ENCODE results near the gene CNTN1. TPM values are rescaled to one million over a fixed set of nuclear protein-coding genes. Genes with fewer than 3 reads are reported as not detected.
"Not testable (repeated sequence)": the region's sequence is repeated elsewhere in the genome, so short reads cannot be mapped to it uniquely, and the experiment has no call there.

The CNTN1 gene
- total RNA-seq, 1 donor from 2014 or later, result not detected

DNA sequence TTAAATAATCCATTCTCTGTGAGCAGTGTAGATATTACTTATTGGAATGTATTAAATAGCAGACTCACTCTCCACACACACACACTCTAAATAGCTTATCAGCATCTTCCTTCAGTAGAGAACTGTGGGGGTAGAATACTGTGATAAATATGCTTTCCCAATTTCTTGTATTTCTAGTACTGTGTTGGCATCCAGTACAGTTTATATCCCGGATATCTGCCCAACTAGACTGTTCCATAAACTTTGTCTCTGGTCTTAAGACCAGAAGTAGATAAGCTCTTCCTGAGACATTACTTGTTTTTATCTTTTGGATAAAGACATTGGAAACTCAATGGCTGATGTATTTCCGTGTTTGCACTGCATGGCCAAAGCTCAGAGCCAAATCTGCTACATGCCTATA, 359.7 kb downstream of the CNTN1 start:
- no peaks in the 10 kb centered on the region for H3K36me3 Mint-ChIP-seq (ENCODE audit: low read depth)
- H3K4me1 Mint-ChIP-seq, result no peaks in the 10 kb centered on the region
- intact Hi-C loops (cut with micrococcal nuclease), result no loop called here
- H3K9me3 Mint-ChIP-seq, result no peaks in the 10 kb centered on the region
- H3K27me3 Mint-ChIP-seq, result no peaks in the 10 kb centered on the region
- H3K4me3 Mint-ChIP-seq, result no peak overlapping the region
- H3K27ac Mint-ChIP-seq, result no peak overlapping the region
- DNase-seq, result no peak

DNA sequence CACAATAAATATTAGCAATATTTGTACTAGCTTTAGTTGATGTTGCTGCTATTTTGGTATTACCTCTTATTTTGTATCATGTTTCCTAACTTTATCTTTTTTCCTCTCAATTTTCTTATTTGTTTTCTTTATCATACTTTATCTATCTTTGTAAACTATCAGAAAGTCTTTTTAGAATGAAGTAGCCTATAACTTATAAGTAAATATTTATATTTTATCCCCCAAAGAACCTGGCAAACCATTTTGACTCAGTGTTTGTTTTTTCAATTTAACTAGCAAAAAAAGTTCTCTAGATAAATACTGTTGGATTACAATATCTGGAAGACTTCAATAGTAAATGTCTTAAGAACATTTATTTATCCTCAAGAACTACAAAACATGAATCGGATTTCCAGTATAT, 360.2 kb downstream of the CNTN1 start:
- no peaks in the 10 kb centered on the region for H3K27me3 Mint-ChIP-seq
- DNase-seq, result no peak
- no peaks in the 10 kb centered on the region for H3K4me1 Mint-ChIP-seq
- H3K27ac Mint-ChIP-seq, result no peak overlapping the region
- intact Hi-C loops (cut with micrococcal nuclease), result no loop called here
- no peak overlapping the region for H3K4me3 Mint-ChIP-seq
- no peaks in the 10 kb centered on the region for H3K36me3 Mint-ChIP-seq (ENCODE audit: low read depth)
- H3K9me3 Mint-ChIP-seq, result no peaks in the 10 kb centered on the region

DNA sequence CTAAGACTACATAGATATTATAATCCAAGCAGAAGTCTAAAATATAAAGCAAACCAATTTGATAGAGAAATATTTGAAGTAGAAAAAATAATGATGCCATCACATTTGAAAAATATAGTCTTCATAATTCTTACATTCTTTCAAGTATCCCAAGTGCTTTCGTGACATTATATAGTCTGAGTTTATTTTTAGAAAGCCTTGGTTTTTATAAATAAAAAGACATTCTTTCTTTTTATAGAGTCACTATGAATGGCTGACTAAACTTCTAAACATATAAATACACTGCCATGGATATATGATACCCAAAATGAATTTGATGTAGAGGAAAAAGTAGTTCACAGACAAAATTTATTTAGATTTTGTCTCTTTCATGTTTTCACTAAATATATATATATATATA, 360.8 kb downstream of the CNTN1 start:
- Mint-ChIP-seq H3K27ac (no peak overlapping the region), H3K9me3 (no peaks in the 10 kb centered on the region), H3K4me1 (no peaks in the 10 kb centered on the region), H3K27me3 (no peaks in the 10 kb centered on the region), H3K36me3 (ENCODE audit: low read depth) (no peaks in the 10 kb centered on the region), H3K4me3 (no peak overlapping the region)
- intact Hi-C loops (cut with micrococcal nuclease), result no loop called here
- DNase-seq, result no peak

DNA sequence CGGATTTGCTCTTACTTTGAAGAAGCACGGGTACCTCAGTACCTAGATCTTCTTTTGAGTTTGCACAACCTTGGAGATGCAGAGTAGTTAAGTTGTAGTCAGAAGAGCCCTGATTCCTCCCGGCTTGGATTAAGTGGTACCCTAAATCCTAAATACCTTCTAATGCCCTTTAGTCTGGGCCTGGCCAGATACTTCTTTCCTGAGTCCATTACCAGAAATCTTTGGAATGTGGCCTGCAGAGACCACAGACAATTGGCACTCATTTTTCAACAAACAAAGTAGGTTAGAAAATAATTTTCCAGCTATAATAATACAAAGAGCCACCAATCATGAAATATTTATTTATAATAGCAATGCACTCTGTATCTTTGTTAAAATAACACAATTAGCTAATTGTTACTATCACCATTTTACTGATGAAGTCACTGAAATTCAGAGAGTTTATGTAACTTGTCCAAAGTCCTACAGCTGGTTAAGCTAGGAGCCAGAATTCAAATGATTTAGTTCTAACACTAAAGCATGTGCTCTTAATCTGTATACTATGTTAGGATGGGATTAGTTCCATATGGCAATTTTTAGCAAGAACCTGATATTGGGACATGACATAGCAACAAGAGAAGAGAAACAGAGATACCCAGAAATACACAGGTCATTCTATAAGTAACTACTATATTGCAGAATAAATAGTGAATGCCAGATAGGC, 363.8 kb downstream of the CNTN1 start:
- H3K27ac Mint-ChIP-seq, result no peak overlapping the region
- intact Hi-C loops (cut with micrococcal nuclease), result no loop called here
- H3K4me1 Mint-ChIP-seq, result no peaks in the 10 kb centered on the region
- no peak for DNase-seq
- no peak overlapping the region for H3K4me3 Mint-ChIP-seq
- no peaks in the 10 kb centered on the region for H3K27me3 Mint-ChIP-seq
- H3K36me3 Mint-ChIP-seq (ENCODE audit: low read depth), result no peaks in the 10 kb centered on the region
- H3K9me3 Mint-ChIP-seq, result no peaks in the 10 kb centered on the region

DNA sequence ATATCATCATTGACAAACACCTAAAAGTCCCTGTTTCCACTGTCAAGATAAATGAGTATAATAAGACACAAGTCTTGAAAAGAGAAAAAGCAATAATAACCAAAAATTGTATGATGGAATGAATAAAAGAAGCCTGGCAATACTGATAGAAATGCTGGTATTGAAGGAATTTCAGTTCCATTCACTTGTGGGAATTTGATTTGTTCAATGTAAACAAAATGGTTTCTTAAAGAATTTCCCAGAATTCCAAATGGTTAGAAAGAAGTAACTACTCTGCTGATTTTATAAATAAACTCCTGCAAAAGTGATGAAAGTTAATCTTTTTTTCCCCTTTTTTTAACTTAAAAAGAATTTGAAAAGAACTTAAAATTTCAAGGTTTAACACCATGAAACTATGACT, 366.0 kb downstream of the CNTN1 start:
- DNase-seq, result no peak
- no peak overlapping the region for H3K27ac Mint-ChIP-seq

DNA sequence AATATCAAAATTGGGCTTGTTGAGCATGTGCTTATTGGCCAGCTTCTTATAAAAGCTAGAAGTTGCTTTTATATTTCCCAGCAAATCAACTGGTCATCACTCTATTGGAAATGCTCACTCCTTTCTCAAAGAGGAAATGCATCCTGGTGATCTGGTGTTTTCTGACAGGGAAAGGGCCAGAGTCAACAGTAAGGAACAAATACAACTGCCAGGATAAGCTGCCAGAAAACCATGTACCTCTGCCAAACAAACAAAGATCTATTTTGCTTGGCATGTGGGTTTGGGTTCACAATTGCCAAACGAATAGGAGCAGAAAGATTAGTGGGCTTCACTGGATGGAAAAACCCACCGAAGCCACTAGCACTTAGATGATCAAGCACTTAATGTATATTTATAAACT, 369.0 kb downstream of the CNTN1 start:
- Mint-ChIP-seq H3K36me3 (ENCODE audit: low read depth) (no peaks in the 10 kb centered on the region), H3K4me3 (no peak overlapping the region), H3K27me3 (no peaks in the 10 kb centered on the region), H3K9me3 (no peaks in the 10 kb centered on the region), H3K27ac (no peak overlapping the region), H3K4me1 (no peaks in the 10 kb centered on the region)
- intact Hi-C loops (cut with micrococcal nuclease), result no loop called here
- DNase-seq, result no peak

More for the DNA sequence above, 366.0 kb downstream of the CNTN1 start:
- Mint-ChIP-seq H3K4me1 (no peaks in the 10 kb centered on the region), H3K9me3 (no peaks in the 10 kb centered on the region), H3K36me3 (ENCODE audit: low read depth) (no peaks in the 10 kb centered on the region), H3K4me3 (no peak overlapping the region), H3K27me3 (no peaks in the 10 kb centered on the region)
- intact Hi-C loops (cut with micrococcal nuclease), result no loop called here

DNA sequence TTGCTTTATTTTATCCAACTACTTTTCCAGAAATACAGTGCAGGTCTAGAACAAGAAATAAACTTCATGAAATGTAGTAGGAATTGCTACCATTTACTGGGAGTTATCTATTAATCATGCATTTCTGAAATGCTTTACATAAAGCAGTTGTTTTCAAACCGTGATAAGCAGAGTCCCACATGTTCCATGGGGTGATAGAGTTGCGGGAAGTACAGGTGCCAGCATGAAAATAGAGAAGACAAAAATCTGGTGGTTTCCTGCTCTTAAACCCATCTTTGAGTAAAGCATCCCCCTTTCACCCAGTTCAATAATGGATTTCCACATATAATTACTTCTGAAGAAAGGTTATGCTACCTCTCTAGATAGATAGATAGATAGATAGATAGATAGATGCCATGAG, 372.2 kb downstream of the CNTN1 start:
- Mint-ChIP-seq H3K27me3 (no peaks in the 10 kb centered on the region), H3K9me3 (no peaks in the 10 kb centered on the region), H3K4me1 (no peaks in the 10 kb centered on the region), H3K27ac (no peak overlapping the region), H3K36me3 (ENCODE audit: low read depth) (no peaks in the 10 kb centered on the region), H3K4me3 (no peak overlapping the region)
- DNase-seq, result no peak
- intact Hi-C loops (cut with micrococcal nuclease), result no loop called here

DNA sequence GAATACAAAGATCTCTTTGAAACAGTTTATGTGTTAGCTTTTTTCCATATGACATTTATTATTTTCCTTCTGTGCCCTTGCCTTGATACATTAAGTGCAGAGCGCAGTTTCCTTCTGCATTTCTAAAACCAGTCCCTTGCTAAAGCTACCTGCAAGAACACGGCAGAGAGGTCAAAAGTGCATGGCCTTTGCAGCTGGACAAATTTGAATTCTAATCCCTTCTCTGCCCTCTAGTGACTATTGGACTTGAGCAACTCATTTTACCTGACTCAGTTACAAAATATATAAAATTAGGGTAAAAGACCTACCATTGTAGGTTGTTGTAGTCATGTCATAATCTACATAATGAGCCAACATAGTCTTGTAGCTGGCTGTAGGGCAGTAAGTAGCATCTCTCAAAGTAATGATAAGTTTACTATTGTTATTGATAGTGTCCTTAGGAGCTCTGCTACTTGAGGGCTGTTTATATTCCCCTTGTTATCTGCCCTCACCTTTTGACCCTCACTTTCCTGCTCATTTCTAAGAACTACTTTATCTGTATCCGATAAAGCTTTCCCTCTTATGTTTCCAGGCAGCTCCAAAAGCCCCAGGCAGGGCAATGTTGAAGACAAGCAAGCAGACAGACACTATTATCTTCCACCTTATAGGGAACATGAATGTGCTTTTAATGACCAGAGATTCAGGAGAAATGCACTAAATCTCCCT, 375.9 kb downstream of the CNTN1 start:
- intact Hi-C loops (cut with micrococcal nuclease), result no loop called here

DNA sequence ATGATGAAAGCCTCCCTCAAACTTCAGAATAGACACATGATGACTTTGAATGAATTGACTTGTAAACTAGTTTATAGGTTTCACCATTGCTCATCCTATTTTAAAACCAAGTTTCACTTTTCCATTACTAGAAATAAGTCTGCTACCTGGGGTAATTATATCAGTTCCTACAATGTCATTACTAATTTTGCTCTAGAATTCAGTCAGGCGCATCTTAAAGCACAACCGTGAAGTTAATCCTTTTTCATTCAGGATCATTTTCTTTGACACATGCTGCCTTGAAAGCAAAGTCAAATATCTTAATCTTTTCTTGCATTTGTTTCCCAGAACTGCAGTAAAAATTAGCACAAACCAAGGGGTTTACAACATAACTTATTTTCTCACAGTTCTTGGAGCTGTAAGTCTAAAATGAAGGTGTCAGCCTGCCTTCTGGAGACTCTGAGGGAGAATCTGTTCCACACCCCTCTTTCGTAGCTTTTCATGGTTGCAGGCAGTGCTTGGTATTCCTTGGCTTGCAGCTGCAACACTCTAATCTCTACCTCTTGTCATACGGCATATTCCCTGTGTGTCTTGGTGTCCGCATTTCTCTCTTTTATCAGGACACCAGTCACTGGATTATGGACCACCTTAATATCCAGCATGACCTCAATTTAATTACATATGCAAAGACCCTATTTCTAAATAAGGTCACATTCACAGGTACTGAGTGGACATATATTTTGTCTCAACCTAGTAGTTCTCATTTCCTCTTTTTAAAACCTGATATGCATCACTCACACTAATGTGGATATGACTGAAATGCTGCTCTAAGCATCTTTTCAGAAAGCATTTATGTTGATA, 381.6 kb downstream of the CNTN1 start:
- intact Hi-C loops (cut with micrococcal nuclease), result no loop called here
- no peaks in the 10 kb centered on the region for H3K36me3 Mint-ChIP-seq (ENCODE audit: low read depth)
- no peak overlapping the region for H3K4me3 Mint-ChIP-seq
- no peaks in the 10 kb centered on the region for H3K9me3 Mint-ChIP-seq
- no peak for DNase-seq
- H3K4me1 Mint-ChIP-seq, result no peaks in the 10 kb centered on the region
- no peaks in the 10 kb centered on the region for H3K27me3 Mint-ChIP-seq
- H3K27ac Mint-ChIP-seq, result no peak overlapping the region

More for the DNA sequence above, 375.9 kb downstream of the CNTN1 start:
- Mint-ChIP-seq H3K4me3 (no peak overlapping the region), H3K36me3 (ENCODE audit: low read depth) (no peaks in the 10 kb centered on the region), H3K27ac (no peak overlapping the region), H3K9me3 (no peaks in the 10 kb centered on the region), H3K27me3 (no peaks in the 10 kb centered on the region), H3K4me1 (no peaks in the 10 kb centered on the region)
- DNase-seq, result no peak

DNA sequence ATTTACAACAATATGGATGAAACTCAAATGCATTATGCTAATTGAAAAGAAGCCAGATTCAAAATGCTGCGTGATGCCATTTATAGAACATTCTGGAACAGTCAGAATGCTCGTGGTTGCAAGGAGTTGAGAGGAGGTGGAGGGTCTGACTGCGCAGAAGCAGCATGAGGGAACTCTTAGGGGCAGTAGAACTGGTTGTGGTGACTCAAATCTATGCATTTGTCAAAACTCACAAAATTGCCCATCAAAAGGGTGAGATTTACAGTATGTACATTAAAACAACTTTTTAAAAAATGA, 382.2 kb downstream of the CNTN1 start:
- Mint-ChIP-seq H3K9me3 (no peaks in the 10 kb centered on the region), H3K27ac (no peak overlapping the region), H3K4me3 (no peak overlapping the region), H3K4me1 (no peaks in the 10 kb centered on the region), H3K27me3 (no peaks in the 10 kb centered on the region), H3K36me3 (ENCODE audit: low read depth) (no peaks in the 10 kb centered on the region)
- intact Hi-C loops (cut with micrococcal nuclease), result no loop called here
- DNase-seq, result no peak

DNA sequence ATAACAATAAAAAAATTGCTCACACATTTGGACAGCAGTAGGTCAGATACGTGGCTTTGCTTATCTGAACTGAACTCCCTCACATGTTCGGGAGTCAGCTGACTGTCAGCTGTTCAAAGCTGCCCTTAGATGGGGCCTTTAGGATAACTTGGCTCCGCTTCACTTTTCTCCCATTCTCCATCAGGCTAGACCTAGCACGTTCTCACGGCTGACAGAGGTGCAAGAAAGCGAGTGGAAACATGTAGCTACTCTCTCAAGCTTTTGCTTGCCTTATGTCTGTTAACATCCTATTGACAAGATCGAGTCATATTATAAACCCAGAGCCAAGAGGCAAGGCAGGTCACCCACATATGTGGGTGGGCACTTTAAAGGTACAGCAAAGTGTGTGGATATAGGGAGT, 383.9 kb downstream of the CNTN1 start:
- intact Hi-C loops (cut with micrococcal nuclease), result no loop called here
- DNase-seq, result no peak
- H3K36me3 Mint-ChIP-seq (ENCODE audit: low read depth), result no peaks in the 10 kb centered on the region
- no peaks in the 10 kb centered on the region for H3K27me3 Mint-ChIP-seq
- H3K9me3 Mint-ChIP-seq, result no peaks in the 10 kb centered on the region
- no peaks in the 10 kb centered on the region for H3K4me1 Mint-ChIP-seq
- no peak overlapping the region for H3K4me3 Mint-ChIP-seq
- H3K27ac Mint-ChIP-seq, result no peak overlapping the region

DNA sequence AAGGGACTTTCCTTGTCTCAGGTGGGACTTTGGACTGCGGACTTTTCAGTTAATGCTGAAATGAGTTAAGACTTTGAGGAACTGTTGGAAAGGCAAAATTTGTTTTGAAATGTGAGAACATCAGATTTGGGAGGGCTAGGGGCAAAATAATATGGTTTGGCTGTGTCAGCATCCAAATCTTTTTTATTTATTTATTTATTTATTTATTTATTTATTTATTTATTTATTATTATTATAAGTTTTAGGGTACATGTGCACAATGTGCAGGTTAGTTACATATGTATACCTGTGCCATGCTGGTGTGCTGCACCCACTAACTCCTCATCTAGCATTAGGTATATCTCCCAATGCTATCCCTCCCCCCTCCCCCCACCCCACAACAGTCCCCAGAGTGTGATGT, 389.0 kb downstream of the CNTN1 start:
- H3K27ac Mint-ChIP-seq; H3K36me3 Mint-ChIP-seq (ENCODE audit: low read depth); H3K27me3 Mint-ChIP-seq; intact Hi-C loops (cut with micrococcal nuclease); H3K4me1 Mint-ChIP-seq; H3K9me3 Mint-ChIP-seq; DNase-seq; H3K4me3 Mint-ChIP-seq: not testable (repeated sequence)

DNA sequence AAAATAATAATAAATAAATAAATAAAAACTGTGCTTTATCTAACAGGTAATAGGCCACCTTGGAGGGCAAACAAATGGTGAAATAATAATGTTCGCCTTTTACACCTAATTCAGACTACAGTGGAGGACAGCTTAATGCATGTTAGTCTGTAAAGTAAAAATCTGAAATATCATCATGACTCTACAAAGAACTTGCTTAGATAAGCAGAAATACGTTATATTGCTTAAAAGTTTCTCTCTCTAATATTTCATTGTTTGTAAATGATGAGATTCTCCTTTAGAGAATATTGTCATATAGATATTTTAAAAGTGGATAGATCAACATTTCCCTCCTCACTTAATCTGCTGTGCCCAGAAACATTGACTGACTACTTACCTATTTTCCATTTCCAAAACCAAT, 397.2 kb downstream of the CNTN1 start:
- no peak overlapping the region for H3K4me3 Mint-ChIP-seq
- no peaks in the 10 kb centered on the region for H3K27me3 Mint-ChIP-seq
- H3K36me3 Mint-ChIP-seq (ENCODE audit: low read depth), result no peaks in the 10 kb centered on the region
- no peaks in the 10 kb centered on the region for H3K9me3 Mint-ChIP-seq
- DNase-seq, result no peak
- H3K4me1 Mint-ChIP-seq, result no peaks in the 10 kb centered on the region
- no peak overlapping the region for H3K27ac Mint-ChIP-seq
- intact Hi-C loops (cut with micrococcal nuclease), result no loop called here

DNA sequence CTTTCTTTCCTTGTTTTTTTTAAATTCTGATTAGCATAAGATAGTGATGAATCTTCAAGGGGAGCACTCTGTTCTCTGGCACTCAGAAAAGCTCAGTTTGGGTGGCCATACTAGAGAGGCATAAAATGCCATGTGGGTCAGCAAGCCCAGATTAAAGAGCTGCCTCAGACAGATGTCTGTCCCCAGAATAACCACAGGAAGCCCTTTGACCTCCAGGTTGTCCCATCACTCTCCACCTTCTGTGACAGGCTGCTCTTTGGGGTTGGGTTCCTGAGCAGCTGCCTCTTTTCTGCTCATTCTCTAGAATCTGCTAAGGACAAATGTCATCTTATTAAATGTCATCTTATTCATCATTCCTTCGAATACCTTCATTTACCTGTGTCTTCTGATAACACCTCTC, 399.9 kb downstream of the CNTN1 start:
- DNase-seq, result no peak
- no peak overlapping the region for H3K27ac Mint-ChIP-seq
- no peaks in the 10 kb centered on the region for H3K4me1 Mint-ChIP-seq
- no peaks in the 10 kb centered on the region for H3K27me3 Mint-ChIP-seq
- intact Hi-C loops (cut with micrococcal nuclease), result no loop called here
- no peaks in the 10 kb centered on the region for H3K9me3 Mint-ChIP-seq
- H3K36me3 Mint-ChIP-seq (ENCODE audit: low read depth), result no peaks in the 10 kb centered on the region
- H3K4me3 Mint-ChIP-seq, result no peak overlapping the region
